HG02642 (cell line): Measurements from ENCODE around the gene MED13.
"Not testable (repeated sequence)": the region's sequence is repeated elsewhere in the genome, so short reads cannot be mapped to it uniquely, and the experiment has no call there.

Experiments used
- ATAC-seq: cut with Tn5 transposase; IDR thresholded peaks from one replicate; pipeline ENCODE4 v1.9.1; 2021; ENCODE audit warnings: mild to moderate bottlenecking; ENCODE audit not compliant: unreplicated experiment, poor library complexity

Gene MED13

DNA sequence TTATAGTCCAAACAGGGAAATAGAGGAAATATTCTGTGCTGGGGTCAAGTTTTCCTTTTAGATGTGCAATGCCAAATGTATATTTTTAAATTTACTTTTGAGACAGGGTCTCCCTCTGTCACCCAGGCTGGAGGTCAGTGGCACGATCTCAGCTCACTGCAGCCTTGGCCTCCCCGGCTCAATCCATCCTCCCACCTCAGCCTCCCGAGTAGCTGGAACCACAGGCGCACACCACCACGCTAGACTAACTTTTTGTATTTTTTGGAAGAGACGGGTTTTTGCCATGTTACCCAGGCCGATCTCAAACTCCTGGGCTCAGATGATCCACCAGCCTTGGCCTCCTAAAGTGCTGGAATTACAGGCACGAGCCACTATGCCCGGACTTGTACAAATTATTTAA, 25.8 kb upstream of the MED13 start:
- no peak for ATAC-seq

DNA sequence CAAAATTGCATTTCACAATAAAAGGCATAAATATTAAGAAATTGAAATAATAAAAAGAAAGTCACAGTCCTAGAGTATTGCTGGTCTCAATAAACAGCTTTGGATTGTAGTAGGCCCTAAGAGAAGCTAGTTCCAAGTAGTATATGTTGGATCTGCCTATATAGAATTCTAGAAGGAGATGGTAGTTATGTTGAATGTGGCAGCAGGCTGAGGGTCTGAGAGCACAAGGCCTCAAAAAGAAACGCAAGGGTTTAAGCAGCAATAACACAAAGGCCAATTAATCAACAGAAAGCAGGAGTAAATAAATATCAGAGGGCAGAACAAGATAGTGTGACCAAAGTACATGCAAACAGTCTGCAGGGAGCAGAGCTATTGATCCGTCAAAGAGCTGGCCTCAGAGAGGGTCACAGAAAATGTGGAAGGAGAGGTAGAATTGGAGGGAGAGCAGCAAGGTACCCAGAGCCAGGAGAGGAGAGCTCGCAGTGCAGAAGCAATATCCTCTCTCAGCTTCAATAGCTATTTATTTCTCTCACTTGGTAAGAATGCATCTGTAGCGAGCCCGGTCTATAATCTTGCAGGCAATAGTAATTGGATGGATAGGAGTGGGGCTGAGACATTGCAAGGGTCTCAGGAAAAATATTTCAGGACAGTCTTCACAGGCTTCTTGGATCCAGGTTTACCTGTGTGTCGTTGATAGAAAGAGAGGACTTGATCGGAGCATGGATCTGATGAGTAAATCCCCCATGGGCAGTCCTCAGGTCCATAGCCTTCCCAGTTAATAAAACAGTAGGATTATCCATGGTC, 25.1 kb upstream of the MED13 start:
- ATAC-seq, result no peak

DNA sequence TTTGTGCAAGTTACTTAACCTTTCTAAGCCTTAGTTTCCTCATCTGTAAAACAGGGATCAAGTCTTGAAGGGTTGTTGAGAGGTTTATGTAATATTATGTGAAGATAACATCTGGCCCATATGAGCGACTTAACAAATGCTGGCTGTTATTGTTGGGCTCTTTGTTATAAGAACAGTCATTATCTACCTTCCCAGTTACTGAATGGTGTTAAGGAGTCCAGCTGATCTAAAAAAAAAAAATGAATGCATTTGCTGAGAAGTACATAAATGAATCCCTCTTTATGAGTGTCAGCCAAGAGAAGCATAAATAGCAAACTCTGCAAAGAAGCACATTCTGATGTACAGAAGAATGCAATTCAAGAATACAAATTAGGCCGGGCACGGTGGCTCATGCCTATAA, 24.3 kb upstream of the MED13 start:
- ATAC-seq, result no peak

DNA sequence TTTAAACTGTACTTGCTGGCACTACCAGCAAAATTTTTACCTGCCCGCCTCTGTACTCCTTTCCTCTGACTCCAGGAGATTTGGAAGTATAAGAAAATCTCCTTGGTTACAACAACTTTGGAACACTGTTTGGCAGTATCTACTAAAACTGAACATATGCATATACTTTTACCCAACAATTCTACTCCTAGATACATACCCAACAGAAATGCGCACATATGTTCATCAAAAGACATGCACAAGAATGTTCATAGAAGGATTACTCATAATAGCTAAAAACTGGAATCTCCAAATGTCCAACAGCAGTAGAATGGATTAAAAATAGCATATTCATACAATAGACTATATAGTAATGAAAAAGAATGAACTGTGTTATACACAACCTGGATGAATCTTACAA, 21.7 kb upstream of the MED13 start:
- ATAC-seq, result no peak

DNA sequence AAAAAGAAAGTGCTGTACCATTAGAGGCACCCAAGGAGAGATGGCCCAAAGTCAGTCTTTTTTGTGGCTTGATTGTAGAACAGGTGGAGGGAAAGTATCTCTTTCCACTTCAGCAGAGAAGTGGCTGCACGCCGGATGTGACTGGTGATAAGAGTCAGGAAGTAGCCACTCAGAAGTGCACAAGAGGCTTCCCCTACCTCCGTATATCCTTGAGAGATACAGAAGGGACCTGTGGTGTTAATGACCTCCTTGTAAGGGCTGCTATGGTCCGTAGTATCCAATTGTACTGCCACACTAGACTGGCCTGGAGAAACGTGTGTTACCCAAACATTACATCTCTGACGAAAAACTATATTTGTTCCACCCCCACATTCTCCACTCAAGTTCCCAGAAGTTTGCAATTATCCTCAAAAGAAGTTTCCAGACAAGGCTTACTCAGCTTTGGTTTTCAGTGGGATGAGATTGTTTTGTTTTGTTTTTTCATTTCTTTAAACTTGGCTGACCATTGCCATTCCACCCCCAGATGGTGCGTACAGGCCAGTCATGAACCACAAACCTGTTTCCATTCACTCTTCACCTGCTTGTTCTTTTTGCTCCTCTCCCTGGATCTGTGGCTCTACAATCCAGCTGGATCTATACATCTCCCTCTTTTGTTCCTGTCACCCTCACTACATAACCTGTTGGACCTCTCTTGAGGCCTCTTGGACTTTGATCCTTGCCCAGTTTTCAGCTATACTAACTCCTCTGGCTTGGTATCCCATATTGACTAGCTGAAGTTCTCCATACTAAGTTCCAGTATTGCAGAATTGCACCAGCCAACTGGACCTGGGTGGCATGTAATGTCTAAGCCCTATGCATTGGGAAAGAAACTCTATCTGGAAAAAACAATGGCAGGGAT, 20.7 kb upstream of the MED13 start:
- peak; percentile 52 for ATAC-seq

DNA sequence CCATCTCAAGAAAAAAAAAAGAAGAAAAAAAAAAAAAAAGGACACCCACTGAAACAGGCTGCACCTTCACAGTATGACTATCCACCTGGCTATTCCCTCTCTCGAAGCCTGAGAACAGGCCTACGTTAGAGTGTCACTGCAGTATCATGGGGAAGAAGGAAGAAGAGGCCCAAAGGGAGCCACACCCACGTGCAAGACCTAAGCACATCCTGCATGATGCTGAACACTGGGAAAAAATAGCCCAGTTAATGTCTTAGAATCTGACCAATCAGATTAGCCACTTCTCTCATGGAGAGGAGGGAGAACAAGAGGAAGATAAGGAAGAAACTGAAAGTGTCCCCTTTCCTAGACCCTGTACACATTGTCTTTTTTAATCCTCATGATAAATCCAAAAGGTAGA, 19.5 kb upstream of the MED13 start:
- ATAC-seq, result no peak

DNA sequence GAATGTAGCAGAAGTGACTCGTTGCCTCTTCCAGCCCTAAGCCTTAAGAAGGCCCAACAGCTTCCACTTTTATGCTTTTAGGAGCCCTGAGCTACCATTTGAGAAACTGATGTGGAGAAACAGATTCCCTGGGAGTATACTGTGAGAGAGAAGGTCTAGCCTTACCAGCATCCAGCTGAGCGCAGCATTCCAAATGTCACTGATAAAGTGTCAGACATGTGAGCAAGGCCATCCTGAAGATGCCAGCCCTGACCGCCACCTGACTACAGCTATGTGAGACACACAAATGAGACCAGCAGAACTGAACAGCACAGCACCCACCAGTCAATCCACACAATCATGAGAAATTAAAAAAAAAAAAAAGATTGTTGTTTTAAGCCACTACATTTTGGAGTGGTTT, 18.6 kb upstream of the MED13 start:
- no peak for ATAC-seq

DNA sequence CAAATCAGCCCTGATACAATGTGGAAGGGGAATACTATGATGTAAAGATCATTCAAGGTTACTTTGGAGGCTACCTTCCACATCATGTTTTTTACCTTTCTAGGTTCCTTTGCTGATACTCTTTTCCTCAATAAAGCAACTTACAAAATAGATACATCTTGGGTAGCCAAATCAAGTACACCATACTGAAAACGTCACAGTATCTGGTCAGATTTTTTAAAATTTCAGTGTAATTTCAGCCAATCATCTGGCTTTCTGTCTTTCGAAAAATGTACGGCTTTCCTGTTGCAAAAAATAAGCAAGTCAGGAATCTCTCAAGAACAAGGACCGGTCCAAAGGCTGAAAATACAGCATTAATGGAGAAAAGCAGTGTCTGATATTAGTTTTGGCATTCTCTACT, 15.6 kb upstream of the MED13 start:
- no peak for ATAC-seq

DNA sequence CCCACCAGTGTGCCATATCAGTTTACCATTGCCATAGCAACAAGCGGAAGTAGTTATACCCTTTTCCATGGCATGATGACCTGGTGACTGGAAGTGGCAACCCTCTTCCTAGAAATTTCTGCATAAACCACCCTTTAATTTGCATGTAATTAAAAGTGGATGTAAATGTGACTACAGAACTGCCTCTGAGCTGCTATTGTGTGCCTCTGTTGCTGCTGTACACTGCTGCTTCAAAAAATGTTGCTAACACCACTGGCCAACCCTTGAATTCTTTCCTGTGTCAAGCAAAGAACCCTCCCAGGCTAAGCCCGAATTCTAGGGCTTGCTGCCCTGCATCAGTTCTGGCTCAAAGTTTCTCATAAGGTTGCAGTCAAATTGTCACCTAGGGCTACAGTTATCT, 12.9 kb upstream of the MED13 start:
- no peak for ATAC-seq

DNA sequence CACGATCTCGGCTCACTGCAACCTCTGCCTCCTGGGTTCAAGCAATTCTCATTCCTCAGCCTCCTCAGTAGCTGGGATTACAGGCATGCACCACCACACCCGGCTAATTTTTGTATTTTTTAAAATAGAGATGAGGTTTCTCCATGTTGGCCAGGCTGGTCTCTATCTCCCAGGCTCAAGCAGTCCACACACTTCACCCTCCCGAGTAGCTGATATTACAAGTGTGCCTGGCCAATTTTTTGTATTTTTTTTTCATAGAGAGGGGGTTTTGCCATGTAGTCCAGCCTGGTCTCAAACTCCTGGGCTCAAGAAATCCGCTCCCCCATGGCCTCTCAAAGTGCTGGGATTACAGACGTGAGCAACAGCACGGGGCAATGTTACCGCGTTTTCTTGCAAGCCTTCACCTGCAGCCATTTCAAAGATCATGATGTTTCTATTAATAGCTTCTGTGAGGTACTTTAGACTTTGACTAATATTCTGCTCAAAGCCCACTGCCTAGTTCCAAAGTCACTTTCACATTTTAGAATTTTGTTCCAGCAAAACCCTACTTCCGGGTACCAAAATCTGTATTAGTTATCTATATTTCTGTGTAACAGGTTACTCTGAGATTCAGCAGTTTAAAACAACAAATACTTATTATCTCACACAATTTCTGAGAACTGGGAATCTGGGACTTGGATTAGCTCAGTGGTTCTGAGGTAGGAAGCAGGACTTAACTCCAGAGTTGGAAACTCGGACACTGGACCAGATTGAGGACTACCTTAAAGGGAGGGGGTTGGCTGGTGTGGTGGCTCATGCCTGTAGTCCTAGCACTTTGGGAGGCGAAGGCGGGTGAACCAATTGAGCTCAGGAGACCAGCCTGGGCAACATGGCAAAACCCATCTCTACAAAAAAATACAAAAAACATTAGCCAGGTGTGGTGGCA, 12.0 kb upstream of the MED13 start:
- ATAC-seq, result no peak

DNA sequence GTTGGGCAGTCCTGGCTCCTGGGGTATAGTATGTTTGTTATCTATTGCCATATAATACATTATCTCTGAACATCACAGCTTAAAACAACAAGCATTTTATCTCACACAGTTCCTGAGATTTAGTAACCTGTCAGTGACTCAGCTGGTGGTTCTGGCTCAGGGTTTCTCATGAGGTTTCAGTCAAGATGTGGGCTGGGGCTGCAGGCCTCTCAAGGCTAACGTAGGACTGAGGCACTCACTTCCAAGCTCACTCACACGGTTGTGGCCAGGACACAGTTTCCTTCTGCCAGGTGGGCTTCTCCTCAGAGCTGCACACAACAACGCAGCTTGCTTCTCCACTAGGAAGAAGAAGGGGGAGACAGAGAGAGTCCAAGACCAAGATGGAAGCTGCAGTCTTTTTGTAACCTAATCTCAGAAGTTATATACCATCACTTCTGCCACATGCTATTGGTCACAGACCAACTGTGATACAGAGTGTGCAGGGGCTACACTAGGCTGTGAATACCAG, 10.3 kb upstream of the MED13 start:
- ATAC-seq, result no peak

DNA sequence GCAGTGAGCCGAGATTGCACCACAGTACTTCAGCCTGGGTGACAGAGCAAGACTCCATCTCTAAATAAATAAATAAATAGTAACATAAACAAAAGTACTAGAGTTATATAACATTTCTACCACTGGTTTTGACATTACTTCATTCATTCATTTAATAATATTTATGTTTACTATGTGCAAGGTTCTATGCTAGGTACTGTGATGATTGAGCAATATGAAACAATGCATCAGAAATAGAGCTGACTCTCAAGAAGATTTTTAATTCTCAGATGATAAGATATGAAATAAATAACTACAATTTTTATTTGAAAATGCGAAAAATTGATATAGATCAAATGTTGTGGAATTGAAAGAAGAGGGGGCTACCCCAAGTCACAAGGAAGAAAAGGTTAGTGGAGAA, 8.9 kb upstream of the MED13 start:
- ATAC-seq, result no peak

DNA sequence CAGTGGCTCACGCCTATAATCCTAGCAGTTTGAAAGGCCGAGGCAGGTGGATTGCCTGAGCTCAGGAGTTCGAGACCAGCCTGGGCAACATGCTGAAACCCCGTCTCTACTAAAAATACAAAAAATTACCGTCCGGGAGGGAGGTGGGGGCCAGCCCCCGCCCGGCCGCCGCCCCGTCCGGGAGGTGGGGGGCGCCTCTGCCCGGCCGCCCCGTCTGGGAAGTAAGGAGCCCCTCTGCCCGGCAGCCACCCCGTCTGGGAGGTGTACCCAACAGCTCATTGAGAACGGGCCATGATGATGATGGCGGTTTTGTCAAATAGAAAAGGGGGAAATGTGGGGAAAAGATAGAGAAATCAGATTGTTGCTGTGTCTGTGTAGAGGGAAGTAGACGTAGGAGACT, 7.8 kb upstream of the MED13 start:
- ATAC-seq, result not testable (repeated sequence)

DNA sequence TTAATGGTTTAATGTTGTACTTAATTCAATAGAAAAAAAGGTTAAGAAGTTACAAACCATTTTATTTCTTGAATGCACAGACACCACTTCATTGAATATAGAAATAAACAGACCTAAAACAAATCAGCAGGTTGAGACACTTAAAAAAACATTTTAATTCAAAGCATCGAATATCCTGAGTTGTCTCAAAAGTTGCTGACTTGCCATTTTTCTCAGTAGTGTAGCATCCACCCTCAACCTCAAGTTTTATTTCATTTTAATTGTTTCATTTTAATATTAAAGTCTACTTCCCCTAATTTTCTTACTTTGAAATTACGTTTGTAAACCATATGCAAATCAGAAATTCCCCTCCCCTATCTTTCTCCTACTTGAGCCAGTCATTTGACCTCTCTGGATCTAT, 5.8 kb upstream of the MED13 start:
- ATAC-seq, result no peak

DNA sequence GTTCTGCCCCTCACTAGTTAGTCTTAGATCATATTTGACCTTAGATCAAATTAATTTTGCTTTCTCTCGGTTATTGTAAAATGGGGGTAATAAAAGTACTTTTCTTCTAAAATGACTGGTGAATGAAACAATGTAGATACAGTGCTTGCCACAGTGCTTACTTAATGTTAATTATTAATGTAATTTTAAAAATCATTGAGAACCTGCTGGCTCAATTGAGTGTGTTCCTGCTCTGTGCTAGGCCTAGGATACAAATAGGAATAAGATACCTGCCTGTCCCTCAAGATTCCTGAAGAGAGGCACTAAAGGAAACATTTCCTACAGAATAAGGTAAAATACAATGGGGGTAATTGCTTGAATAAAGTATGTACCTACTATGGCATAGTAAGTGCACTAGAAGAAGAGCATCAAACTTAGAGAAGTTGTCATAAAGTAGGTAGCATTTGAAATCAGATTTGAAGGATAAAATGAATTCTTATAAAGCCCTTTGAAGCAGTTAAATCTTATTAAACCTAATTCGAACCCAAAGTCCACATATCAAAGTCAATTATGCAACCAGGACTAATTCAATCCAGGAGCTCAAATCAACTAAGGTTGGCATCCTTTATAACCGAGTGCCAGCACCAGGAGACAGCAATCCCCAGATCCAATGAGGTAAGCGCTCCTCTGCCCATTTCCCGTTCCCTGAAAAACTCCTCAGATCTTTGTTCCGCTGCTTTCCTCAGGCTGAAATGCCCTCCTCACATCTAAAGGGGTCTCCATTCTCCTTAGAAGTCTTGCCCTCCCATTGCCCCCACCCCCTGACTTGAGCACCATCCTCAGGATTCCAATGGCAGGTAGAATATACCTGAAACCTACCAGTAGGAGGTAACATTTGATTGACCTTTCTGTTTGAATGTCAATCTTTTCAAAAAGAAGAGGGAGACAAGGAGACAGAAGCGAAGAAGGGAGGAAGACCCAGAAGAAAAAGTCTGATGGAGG, 2.4 kb upstream of the MED13 start:
- ATAC-seq, result no peak

DNA sequence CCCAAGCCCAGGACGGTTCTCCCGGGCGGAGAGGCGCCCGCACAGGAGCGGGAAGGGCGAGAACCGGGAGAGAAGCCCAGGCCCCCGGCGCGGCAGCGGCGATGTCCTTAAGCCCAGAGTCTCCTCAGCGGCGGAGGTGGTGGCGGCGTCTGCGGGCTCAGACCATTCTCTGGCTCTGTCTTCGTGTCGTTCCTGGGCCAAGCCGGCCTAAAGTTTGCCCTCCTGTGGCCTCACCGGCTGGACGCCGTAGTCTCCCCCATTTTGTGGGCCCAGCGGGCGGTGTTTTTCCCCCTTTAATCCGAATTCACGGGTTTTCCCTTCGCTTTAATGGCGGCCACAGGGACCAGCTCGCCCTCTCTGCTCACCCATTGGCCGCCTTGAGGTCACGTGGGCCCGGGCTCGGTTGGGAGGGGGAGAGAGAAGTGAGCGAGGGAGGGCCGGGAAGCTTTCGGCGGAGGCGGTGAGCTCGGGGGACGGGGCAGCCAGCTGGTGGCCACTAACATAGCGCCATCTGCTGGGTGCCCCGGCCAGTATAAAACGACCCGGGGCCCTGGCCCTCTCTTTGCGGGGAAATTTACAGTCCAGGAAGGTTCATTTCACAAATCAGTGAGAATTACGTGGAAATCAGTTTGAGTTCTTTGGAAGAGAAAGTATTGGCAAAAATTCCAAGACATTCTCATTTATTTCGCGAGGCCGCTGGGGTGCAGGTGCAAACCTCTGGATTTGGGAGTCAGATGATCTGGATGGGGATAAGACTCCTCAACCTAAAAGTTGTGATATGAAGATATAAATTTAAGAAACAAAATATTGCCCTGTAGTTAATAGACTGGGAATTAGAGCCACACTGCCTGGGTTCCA, 762 bp upstream of the MED13 start:
- ATAC-seq, result peak; percentile 96

DNA sequence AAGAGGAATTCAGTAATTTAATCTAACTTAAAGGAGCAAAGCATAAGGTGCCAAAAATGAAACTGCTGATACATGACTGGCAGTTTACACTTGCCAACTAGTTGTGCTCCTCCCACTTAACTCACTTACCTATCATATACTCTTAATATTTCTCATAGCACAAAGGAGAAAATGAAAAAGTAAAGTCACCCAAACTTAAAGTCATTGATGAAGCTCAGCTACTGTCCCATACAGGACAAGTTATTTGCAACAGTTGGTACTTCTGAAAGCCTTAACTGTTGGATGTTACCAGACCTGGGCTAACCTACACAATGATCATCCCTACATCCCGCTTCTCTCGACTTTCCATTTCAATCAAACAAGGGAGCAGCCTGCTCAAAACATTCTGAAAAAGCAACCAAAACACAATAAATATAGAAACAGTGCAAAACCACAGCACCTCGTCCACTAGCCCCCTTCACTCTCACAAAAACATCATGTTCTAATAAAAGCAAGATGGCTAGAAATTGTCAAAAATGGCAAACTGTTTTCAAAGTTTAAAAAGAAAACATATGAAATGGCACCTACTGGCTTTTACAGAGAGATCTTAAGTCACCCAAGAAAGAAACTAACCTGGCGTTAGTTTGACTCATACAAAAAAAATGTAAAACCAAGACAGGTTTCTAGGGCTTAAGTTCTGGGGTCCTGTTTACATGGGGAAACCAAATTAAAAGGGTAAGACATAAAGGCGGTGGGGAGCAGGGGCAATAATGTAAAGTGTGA, 868 bp downstream of the MED13 start:
- no peak for ATAC-seq

DNA sequence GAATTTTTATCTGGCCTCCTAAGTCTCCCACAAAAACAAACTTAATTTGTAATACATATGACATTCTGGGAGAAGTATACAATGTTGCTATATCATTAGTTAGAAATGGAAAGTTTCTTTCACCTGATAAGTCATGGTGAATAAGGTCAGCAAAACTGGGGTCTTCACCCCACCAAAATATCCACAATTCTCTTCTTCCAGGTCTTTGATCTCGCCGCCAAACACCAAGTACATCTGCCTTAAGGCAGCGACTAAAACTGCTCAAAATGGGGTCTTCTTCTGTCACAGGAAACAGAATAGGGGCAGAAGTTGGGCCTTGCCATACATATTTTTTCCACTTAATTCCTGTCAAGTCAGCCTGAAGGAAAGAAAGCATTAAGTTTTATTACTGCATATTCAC, 2.1 kb downstream of the MED13 start:
- no peak for ATAC-seq
